GM12873 (cell line): ENCODE data around the gene CLCN6.

ENCODE experiments used
- CTCF ChIP-seq: IDR thresholded peaks from 2 replicates; pipeline ENCODE4 v1.5.1; 2012; ENCODE audit warnings: low read depth, mild to moderate bottlenecking, moderate library complexity, low read length, control low read depth; ENCODE audit not compliant: insufficient read depth; ENCODE audit errors: missing control alignments

CLCN6 gene

DNA sequence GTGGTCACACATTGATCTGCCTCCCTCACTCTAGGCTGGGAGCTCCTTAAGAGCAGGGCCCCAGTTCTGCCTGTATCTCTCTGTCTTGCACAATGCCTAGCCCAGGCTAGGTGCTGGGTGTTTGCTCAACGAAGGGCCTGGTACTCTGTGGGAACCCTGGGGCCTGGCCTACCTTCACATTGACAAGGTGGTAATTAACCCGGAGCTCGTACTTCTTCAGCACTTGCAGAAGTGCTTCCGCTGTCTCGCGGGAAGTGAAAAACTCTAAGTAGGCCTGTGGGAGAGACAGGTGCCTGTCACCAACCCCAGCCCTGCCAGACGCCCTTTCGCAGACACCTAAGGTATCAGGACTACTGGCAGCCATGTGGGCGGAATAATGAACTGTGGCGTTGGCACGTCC, 13.9 kb upstream of the CLCN6 start:
- no peak for TF ChIP-seq CTCF

GRCh38 chr1:11793819-11794218, 12.2 kb upstream of the CLCN6 start:
- no peak for TF ChIP-seq CTCF

DNA sequence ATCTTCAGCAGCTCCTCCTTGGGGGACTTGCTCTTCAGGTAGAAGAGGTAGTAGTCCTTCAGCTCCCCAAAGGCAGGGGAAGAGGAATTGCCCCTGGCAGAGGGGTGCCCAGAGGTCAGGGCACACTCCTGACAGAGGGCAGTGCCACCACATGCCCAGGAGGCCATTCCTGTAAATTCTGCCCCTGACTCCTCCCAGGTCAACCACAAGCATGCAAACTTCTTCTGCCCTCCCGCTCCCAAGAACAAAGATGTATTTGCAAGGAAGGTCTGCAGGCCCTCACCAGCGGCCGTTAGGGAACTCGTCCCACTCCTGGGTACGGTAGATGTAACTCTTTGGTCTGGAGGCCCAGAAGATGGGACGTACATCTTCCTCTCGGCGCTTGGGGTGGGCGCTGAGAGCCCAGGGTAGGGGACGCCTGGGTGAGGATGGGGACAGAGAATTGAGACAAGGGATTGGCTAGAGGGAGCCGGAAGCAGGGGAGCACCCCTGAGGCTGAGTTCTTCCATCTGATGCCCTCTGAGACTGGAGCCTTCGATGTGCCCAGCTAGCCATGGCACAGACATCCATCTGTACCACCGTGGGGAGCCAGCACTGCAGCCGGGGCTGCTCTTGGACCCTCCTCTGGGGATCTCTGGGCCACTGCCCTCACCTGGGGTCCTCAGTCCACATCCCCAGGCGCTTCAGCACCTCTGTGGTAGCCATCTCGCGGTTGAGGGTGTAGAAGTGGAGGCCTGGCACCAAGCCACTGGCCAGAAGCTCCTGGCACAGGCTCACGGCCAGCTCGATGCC, 11.3 kb upstream of the CLCN6 start:
- no peak for TF ChIP-seq CTCF

DNA sequence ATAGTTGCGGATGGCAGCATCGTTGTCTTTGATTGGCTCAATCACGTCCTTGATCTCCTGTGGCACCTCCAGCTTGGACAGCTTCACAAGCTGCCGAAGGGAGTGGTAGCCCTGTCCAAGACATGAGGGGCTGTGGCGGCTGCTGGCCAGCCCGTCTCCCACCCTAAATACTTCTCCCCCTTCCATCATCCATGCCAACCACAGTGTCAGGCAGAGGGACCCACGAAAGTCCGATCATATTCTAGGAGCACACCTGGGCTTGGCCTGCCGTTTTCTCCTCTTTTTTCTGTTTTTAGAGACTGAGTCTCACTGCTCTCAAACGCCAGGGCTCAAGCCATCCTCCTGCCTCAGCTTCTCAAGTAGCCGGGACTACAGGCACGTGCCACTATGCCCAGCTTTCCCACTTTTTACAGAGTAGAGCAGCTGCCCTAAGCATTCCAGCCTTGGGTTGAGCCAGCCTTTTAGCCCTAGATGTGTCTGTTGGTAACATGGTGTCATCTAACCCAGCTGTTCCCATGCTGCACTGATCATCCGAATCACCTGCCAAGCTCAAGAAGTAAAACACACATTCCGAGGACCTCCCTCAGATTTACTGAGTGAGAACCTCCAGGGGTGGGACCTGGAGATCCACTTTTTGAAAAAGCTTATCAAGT, 10.6 kb upstream of the CLCN6 start:
- no peak for TF ChIP-seq CTCF

GRCh38 chr1:11796036-11796828, 9.8 kb upstream of the CLCN6 start:
- TF ChIP-seq CTCF = no peak

- TF ChIP-seq CTCF = no peak
These were observed 8.3 kb upstream of the CLCN6 start for GRCh38 chr1:11797525-11798216.
